Spleen (tissue), 7 donors: ENCODE measurements around the gene PPP2R2D.

ENCODE experiments used
- POLR2A ChIP-seq, 3 donors: fragments of 450-650 bp; IDR thresholded peaks; one replicate each; pipeline ENCODE4 v1.5.1; 2017; ENCODE audit warnings: antibody characterized with exemption in 3 of 3, mild to moderate bottlenecking in 1 of 3
- POLR2AphosphoS5 ChIP-seq, 3 donors: sonication (generic); formaldehyde crosslinking; IDR thresholded peaks; one replicate each; pipeline ENCODE4 v1.5.1; 2017; ENCODE audit warnings: antibody characterized with exemption in 3 of 3
- TF ChIP-seq, protein P1 (sequence below), 11 experiments: fragments of 200-600 bp in 7 of 11; fragments of 450-650 bp in 4 of 11; sonication (generic) in 4 of 11; IDR thresholded peaks in 8 of 11; conservative IDR thresholded peaks in 3 of 11; 1 replicate in 7 of 11; 2 replicates in 4 of 11; pipeline versions ENCODE4 v1.4.0 to v1.8.0; 2016 to 2021; ENCODE audit warnings: antibody characterized with exemption in 11 of 11, inconsistent platforms in 4 of 11, mild to moderate bottlenecking in 1 of 11
- donor health status: DM: no; HTN: no; CAD: no; lungs with moderate emphysema.
- donor health status: DM: no; HTN: no; CAD: no.
- donor health status: DM: no; HTN: no; CAD: no.

DNA sequence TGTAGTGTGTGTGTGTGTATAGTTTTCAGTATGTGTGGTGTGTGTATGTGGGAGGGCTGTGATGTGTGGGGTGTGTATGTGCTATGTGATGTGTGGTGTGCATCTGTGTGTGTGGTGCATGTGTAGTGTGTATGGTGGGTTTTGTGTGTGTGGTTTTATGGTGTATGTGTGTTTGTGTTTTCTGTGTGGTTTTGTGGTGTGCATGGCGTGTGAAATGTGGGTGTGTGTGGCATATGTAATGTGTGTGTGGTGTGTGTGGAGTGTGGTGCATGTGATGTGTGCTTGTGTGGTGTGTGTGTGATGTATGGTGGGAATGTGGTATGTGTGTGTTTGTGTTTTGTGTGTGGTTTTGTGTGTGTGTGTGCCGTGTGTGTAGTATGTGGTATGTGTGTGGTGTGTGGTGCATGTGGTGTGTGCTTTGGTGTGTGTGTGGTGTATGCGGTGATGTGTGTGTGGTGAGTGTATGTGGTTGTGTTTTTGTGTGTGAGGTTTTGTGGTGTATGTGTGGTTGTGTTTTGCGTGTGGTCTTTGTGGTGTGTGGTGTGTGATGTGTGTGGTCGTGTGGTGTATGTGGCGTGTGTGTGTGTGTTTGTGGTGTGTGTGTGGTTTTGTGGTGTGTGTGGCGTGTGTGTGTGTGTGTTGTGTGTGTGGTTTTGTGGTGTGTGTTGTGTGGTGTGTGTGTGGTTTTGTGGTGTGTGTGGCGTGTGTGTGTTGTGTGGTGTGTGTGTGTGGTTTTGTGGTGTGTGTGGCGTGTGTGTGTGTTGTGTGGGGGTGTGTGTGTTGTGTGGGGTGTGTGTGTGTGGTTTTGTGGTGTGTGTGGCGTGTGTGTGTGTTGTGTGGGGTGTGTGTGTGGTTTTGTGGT lies 18.0 kb upstream of the PPP2R2D start:
- TF ChIP-seq, protein P1, sequence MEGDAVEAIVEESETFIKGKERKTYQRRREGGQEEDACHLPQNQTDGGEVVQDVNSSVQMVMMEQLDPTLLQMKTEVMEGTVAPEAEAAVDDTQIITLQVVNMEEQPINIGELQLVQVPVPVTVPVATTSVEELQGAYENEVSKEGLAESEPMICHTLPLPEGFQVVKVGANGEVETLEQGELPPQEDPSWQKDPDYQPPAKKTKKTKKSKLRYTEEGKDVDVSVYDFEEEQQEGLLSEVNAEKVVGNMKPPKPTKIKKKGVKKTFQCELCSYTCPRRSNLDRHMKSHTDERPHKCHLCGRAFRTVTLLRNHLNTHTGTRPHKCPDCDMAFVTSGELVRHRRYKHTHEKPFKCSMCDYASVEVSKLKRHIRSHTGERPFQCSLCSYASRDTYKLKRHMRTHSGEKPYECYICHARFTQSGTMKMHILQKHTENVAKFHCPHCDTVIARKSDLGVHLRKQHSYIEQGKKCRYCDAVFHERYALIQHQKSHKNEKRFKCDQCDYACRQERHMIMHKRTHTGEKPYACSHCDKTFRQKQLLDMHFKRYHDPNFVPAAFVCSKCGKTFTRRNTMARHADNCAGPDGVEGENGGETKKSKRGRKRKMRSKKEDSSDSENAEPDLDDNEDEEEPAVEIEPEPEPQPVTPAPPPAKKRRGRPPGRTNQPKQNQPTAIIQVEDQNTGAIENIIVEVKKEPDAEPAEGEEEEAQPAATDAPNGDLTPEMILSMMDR (IDR thresholded peaks at IDR 0.05 in 8 of 11, conservative IDR thresholded peaks at IDR 0.05 in 3 of 11): no peak
- TF ChIP-seq POLR2A (IDR thresholded peaks at IDR 0.05) (no peak), POLR2AphosphoS5 (IDR thresholded peaks at IDR 0.05) (no peak)
